ENCODE data around the gene LMOD1.

GRCh38 chr1:201847150-201847549, 99.2 kb downstream of the LMOD1 start:
- TF ChIP-seq, protein P1, sequence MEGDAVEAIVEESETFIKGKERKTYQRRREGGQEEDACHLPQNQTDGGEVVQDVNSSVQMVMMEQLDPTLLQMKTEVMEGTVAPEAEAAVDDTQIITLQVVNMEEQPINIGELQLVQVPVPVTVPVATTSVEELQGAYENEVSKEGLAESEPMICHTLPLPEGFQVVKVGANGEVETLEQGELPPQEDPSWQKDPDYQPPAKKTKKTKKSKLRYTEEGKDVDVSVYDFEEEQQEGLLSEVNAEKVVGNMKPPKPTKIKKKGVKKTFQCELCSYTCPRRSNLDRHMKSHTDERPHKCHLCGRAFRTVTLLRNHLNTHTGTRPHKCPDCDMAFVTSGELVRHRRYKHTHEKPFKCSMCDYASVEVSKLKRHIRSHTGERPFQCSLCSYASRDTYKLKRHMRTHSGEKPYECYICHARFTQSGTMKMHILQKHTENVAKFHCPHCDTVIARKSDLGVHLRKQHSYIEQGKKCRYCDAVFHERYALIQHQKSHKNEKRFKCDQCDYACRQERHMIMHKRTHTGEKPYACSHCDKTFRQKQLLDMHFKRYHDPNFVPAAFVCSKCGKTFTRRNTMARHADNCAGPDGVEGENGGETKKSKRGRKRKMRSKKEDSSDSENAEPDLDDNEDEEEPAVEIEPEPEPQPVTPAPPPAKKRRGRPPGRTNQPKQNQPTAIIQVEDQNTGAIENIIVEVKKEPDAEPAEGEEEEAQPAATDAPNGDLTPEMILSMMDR (IDR thresholded peaks at IDR 0.05; ENCODE audit: borderline replicate concordance, extremely low read depth, low read length, poor library complexity, severe bottlenecking), result no peak
- no peak for TF ChIP-seq EZH2 (IDR thresholded peaks at IDR 0.05; ENCODE audit: borderline replicate concordance, low read depth, low read length, severe bottlenecking)

Measured in DND-41 (cell line).